ENCODE results near the gene TMPRSS9. TPM values are rescaled to one million over a fixed set of nuclear protein-coding genes. Genes with fewer than 3 reads are reported as not detected.

The TMPRSS9 gene
- total and polyA plus RNA-seq, 8 donors = 1.1 TPM; not detected in 7

DNA sequence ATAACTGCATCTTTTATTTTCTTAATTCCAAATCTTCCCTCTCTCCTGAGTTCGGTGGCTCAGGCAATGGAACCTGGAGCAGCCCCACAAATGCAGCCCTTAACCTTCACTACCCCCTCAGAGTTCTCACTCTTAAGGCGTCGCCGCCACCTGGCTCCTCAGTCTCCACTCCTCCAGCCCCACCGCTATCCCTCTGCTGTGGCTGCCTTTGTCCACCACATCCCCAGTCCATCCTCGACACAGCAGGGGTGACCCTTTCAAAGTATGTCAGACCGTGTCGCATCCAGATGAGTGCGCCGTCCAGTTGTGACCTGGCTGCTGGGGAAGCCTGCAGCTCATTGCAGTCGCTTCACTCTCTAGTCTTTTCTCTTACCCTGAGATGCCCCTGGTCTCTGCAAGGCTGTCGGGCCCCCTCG, 30.6 kb upstream of the TMPRSS9 start:
- TF ChIP-seq, protein P1, sequence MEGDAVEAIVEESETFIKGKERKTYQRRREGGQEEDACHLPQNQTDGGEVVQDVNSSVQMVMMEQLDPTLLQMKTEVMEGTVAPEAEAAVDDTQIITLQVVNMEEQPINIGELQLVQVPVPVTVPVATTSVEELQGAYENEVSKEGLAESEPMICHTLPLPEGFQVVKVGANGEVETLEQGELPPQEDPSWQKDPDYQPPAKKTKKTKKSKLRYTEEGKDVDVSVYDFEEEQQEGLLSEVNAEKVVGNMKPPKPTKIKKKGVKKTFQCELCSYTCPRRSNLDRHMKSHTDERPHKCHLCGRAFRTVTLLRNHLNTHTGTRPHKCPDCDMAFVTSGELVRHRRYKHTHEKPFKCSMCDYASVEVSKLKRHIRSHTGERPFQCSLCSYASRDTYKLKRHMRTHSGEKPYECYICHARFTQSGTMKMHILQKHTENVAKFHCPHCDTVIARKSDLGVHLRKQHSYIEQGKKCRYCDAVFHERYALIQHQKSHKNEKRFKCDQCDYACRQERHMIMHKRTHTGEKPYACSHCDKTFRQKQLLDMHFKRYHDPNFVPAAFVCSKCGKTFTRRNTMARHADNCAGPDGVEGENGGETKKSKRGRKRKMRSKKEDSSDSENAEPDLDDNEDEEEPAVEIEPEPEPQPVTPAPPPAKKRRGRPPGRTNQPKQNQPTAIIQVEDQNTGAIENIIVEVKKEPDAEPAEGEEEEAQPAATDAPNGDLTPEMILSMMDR (IDR thresholded peaks at IDR 0.05) = no peak
- TF ChIP-seq POLR2A (IDR thresholded peaks at IDR 0.05) (no peak), POLR2AphosphoS5 (IDR thresholded peaks at IDR 0.05) (no peak), EP300 (IDR thresholded peaks at IDR 0.05) (no peak)
- Histone ChIP-seq H3K4me3 (peak overlapping the region; percentile 88 to 98 (median 93)), H3K36me3 (peaks cover 0 to 21% (median 17%) of the 10 kb centered on the region in 4 donors), H3K9me3 (no peaks in the 10 kb centered on the region), H3K27ac (peak overlapping the region in 4 of 5 donors; percentile 25 to 92 (median 83)), H3K27me3 (no peaks in the 10 kb centered on the region), H3K4me1 (peaks cover 55 to 88% (median 74%) of the 10 kb centered on the region in 4 donors)
- DNase-seq = no peak
- 40 to 48% (median 42%) methylated on average over 13 of the region's 13 CpGs for WGBS, 5 donors
- intact Hi-C loops (cut with DNase I; ENCODE audit: low total_unique reads) = loop anchor here (10.0 kb wide), 1 partner anchor 95 kb away; the partner anchor contains the start of genes PLEKHJ1 and SF3A2

DNA sequence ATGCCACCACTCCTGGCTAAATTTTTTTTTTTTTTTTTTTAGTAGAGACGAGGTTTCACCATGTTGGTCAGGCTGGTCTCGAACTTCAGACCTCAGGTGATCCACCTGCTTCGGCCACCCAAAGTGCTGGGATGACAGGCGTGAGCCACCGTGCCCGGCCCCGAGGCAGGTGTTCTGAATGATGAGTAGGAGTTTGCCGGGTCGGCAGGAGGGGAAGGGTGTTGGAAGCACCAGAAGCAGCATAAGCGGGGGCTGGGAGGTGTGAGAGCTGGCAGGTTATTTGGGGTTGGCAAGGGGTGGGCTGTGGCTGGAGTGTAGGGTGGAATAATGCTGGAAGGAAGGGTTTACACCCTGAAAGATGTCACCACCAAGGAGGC, 29.8 kb upstream of the TMPRSS9 start:
- peaks cover 55 to 85% (median 76%) of the 10 kb centered on the region in 4 donors for H3K4me1 ChIP-seq
- DNase-seq = no peak
- peak overlapping the region; percentile 52 to 92 (median 72) for H3K27ac ChIP-seq
- peaks cover 0 to 15% (median 10%) of the 10 kb centered on the region in 4 donors for H3K36me3 ChIP-seq
- H3K9me3 ChIP-seq = no peaks in the 10 kb centered on the region
- WGBS, 5 donors = 60 to 72% (median 65%) methylated on average over 10 of the region's 10 CpGs
- no peaks in the 10 kb centered on the region for H3K27me3 ChIP-seq
- TF ChIP-seq POLR2A (IDR thresholded peaks at IDR 0.05) = no peak
- TF ChIP-seq POLR2AphosphoS5 (IDR thresholded peaks at IDR 0.05) = no peak
- TF ChIP-seq EP300 (IDR thresholded peaks at IDR 0.05) = no peak
- TF ChIP-seq, protein P1 (IDR thresholded peaks at IDR 0.05) = no peak
- intact Hi-C loops (cut with DNase I; ENCODE audit: low total_unique reads) = no loop called here
- peak overlapping the region in 2 of 4 donors; percentile 1 to 92 for H3K4me3 ChIP-seq

DNA sequence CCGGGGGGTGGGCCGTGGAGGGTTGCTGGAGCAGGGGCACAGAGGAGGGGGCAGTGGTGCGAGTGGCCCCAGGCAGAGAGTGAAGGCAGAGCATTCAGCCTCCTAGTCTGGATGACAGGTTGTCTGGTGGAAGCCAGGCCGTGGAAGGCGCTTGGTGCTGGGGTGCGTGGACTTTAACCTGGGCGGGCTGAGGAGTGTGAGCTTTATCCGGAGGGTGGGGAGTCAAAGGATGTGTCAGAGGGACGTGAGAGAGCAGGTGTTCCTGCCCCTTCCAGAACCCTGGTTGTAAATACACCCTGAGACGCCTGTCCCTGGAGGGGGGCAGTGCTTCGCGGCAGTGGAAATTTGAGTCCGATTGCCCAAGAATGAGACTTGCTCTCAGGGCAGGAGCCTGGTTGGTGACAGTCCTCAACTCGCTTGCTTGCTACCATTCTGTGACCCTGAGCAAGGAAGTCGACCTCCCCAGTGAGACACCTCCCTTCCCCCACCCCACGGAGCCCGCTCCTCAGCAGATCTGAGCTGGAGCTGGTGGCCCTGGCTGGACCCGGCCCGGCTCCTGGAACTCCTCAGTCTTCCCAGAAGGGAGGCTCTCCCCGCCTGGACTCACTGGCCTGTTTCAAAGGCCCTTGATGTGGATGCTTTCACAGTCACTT, 29.3 kb upstream of the TMPRSS9 start:
- Histone ChIP-seq H3K4me1 (peaks cover 55 to 80% (median 76%) of the 10 kb centered on the region in 4 donors), H3K9me3 (no peaks in the 10 kb centered on the region), H3K36me3 (peaks cover 0 to 10% (median 5%) of the 10 kb centered on the region in 4 donors), H3K27me3 (no peaks in the 10 kb centered on the region), H3K4me3 (peak overlapping the region in 2 of 4 donors; percentile 1 to 92), H3K27ac (peak overlapping the region; percentile 57 to 92 (median 72))
- 32 to 53% (median 38%) methylated on average over 15 to 20 of the region's 20 CpGs for WGBS, 5 donors
- TF ChIP-seq POLR2A (IDR thresholded peaks at IDR 0.05) (no peak), EP300 (IDR thresholded peaks at IDR 0.05) (no peak), POLR2AphosphoS5 (IDR thresholded peaks at IDR 0.05) (peak in 2 of 3 donors; percentile 60 to 62)
- TF ChIP-seq, protein P1 (IDR thresholded peaks at IDR 0.05) = no peak
- peak; percentile 74 to 91 for DNase-seq
- intact Hi-C loops (cut with DNase I; ENCODE audit: low total_unique reads) = no loop called here

- intact Hi-C loops (cut with DNase I; ENCODE audit: low total_unique reads) = no loop called here
- no peak for TF ChIP-seq POLR2AphosphoS5 (IDR thresholded peaks at IDR 0.05)
- no peak for TF ChIP-seq EP300 (IDR thresholded peaks at IDR 0.05)
- no peak for TF ChIP-seq POLR2A (IDR thresholded peaks at IDR 0.05)
- TF ChIP-seq, protein P1 (IDR thresholded peaks at IDR 0.05) = no peak
- Histone ChIP-seq H3K4me1 (peaks cover 55 to 79% (median 71%) of the 10 kb centered on the region in 4 donors), H3K27me3 (no peaks in the 10 kb centered on the region), H3K36me3 (peaks cover 0 to 8% (median 0%) of the 10 kb centered on the region in 4 donors), H3K27ac (peak overlapping the region; percentile 57 to 92 (median 72)), H3K9me3 (no peaks in the 10 kb centered on the region), H3K4me3 (no peak overlapping the region)
- DNase-seq = no peak
- WGBS, 5 donors = 61 to 82% (median 72%) methylated on average over 6 to 12 of the region's 12 CpGs
These were observed 28.3 kb upstream of the TMPRSS9 start for GRCh38 chr19:2331601-2332246.
